NCI-H524 treated with DMSO at 0.1 percent for 48 hours (cell line): ENCODE data around the gene ZMIZ1.

Experiments used
- DNase-seq: peaks from one replicate; lab custom pipeline; 2025; lab: John Stamatoyannopoulos, UW

ZMIZ1 gene

DNA sequence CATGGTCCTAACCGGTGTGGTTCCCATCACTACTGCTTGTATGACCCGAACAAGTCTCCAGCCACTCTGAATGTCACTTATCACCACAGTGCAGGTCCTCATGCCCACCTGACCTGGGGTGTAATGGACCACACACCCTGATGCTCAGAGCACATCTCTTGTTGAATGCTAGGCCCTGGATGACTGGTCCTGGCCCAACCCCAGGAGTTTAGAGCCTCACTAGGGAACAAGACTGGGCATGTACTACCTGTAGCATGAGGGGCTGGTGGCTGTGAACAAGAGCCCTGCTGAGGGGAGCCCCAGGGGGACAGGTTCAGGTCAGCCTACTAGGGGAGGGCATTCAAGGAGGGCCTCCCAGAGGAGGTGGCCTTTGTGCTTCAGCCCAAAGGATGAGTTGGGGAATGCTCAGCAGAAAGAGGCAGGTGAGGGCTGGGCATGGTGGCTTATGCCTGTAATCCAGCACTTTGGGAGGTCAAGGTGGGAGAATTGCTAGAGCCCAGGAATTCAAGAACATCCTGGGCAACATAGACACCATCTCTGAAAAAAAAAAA, 31.2 kb downstream of the ZMIZ1 start:
- no peak for DNase-seq

DNA sequence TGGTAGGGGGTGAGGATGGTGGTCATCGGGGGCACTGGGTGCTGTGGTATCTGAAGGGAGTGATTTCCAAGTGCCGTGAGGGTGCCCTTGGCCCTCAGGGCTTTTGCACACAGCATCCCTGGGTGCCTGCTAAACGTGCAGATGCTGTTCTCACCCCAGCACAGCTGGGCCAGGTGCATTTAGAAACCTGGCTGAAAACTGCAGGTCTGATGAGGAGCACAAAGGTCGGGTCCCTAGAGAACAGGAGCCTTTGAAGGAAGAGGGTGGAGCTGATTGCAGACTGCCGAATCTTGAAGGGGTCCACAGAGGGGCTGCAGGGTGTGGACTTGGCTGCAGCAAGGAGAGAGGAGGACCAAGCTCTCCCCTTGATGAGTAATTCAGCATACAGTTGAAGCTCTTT, 32.0 kb downstream of the ZMIZ1 start:
- no peak for DNase-seq

DNA sequence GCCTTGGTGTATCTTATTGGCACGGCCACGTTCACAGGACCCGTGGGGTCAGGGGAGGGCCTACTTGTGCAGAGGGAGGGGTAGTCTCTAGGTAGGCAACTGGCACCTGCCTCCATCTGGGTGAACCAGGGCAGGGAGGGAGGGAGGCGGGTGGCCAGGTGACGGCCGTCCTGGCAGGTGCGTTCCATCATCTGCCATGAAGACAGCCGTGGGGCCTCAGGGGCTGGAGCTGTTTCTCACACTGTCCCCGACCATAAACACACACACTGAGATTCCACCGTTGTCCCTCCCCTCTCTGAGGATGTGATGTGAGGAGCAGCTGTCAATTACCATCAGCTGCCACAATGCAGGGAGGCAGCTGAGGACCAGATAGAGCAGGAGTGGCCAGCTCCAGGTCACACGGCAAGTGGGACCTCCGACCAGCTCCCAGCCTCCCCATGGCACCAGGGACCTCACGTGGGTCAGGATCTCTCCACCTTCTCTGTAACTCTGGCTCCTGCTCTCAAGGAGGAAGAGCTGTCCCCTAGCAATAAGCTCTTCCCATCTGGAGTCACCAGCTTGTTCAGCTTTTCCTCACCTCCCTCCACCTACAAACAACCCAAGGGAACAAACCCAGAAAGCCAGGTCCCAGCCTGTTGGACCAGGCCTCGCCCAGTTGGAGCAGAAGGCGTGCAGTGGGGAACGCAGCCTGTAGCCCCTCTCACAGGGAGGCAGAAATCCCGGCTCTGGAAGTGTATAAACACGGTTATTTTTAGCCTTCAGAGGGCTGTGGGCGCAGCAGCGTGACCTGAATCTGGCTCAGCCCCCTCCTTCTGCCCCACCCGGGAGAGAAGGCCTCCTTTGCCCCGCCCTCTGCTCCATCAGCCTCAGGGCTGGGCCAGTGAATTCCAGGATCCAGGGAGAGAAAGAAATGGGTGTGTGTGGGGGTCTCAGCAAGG, 33.1 kb downstream of the ZMIZ1 start:
- peak; percentile 45 for DNase-seq

DNA sequence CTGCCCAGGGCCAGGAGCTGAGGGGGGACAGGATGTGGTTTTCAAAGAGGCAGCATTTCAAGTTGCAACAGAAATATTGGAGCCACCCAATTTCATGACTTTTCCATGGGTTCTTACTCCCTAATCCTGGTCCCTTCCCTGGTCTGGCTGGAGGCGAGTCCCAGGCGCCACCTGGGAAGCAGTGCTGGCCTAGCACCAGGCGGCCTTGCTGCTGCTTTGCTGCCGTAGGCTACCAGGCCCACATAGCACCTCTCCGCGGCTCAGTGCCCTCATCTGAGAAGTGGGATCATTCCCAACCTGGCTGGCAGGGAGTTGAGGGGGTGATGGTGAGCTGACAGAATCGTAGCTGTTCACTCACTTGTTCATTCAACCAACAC, 33.7 kb downstream of the ZMIZ1 start:
- DNase-seq: no peak

DNA sequence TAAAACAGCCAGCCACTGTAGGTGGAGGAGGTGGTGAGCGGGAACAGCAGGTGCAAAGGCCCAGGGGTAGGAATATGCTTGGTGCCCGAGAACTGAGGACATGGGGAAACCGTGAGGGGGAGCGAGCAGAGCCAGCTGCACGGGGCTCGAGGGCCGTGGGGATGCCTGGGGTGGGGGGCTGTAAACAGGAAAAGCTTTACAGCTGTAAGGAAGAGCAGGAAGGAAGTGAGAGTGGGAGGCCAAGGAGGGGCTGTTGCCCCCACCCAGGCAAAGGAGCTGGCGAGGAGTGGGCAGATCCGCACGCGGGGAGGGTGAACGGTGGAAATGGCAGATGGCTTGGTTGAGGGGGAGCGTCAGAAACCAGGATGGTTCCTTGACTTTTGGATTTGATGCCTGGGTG, 34.4 kb downstream of the ZMIZ1 start:
- DNase-seq: no peak

DNA sequence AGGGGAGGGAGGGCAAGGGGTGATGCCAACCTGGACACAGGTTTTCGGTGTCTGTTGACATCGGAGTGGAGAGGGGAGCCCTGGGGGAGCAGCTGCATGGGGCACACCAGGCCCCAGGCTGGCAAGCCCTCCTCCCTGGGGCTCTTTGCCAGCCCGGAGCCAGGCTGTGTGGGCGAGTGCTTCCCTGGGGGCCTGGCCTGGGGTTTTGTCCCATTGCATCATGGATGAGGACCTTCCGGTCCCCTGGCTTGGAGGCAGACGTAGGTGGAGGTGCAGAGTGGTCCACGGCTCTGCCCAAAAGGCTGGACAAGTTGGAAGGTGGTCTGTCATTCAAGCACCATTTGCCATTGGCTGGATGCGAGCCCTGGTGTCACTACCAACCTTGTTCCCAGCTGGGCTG, 34.8 kb downstream of the ZMIZ1 start:
- DNase-seq: no peak

DNA sequence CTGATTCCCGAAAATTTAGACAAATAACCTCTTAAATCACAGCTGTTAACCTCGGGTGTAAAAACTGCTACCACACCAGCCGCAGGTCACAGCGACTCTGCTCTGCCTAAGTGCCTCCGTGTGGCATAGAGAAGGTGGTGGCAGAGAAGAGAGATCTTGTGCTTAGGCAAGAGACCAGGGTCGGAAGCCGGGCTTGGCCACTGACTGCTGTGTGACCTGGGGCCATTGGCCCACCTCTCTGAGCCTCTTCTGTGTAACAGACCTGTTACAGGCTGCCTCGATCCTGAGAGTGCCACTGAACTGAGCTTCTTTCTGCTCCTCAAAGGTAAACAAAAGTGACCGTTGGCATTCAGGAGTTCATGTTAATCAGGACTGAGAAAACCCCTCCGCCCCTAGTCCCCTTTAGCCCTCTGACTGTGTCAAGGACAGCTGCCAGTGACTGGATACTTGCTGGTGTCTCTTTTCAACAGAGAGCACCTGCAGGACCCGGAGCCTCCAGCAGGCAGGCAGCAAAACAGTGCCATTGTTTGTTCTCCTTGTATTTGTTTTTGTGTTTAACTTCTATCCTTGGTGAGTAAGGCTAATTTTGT, 36.5 kb downstream of the ZMIZ1 start:
- no peak for DNase-seq

DNA sequence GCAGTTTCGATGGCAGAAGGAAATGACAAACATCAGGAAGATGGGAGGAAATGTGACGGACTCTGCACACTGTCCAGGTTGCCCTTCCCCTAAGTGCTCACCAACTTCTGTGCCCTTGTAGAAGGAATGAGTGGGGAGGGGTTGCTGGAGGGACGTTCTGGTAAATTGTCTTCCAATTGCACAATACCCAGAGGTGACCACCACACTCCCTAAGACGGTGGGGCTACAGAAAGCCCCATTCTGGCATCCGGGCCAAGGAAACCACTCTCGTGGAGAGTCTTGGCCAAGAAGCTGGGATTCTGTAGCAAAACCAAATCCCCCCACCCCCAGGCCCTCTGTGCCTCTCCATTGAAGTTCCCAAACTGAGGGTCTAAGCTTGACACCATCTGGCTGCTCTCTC, 37.1 kb downstream of the ZMIZ1 start:
- DNase-seq: no peak

DNA sequence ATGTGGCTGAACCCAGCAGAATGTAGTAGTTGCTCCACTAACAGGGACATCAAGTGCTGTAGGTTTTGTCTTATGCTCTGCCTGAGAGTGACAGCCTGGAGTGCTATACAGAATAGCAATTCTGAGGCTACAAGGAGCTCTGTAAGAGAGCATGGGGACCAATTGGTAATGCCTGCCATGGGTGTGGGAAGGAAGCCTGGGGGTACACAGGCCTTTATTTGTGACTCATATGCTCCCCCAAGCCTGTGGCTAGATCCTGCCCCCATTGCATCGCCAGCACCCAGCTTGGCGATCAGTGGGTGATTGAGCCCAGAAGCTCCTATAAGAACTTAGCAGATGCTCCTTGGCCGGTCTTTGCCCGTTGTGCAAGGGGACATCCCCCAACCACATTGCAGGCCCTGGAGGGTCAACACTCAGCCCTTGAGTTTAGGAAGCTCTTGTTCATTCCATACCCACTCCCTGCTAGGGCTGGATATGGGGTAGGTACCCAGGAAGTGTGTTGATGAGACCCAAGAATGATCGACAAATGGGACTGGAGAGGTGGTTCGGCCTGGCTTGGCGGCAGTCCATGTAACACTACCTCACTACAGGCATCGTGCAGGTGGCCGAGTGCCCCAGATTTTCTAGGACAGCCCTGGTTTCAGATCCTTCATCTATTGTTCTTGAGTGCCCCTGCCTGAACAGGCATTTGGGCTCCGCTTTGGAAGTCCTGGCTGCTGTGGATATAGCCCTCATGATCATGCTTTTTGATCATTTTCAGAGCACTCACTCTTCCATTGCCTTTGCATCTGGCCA, 37.7 kb downstream of the ZMIZ1 start:
- DNase-seq: no peak

DNA sequence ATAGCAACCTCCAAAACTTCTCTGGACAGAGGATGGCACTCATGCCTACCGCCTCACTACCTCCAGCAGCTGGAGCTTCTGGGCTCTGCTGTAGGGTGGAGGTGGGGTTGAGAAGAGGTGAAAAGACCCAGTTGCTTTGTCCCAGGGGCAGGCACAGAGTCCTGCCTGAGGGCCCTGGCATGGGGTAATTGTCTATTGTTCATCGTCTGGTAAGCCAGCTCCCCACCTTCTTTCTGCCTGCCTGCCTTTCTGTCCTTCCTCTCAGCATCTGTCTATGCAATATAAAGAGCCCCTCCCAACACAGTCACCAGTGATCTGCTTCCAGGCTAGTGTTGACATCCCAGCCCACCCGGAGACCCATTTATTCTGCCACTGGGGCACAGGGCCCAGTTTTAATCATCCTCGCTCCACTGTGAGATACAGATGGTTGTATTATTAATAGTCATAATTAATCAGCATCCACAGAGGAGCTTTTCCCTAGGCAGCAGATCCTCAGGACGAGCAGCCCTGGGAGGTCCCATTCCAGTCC, 39.0 kb downstream of the ZMIZ1 start:
- no peak for DNase-seq

DNA sequence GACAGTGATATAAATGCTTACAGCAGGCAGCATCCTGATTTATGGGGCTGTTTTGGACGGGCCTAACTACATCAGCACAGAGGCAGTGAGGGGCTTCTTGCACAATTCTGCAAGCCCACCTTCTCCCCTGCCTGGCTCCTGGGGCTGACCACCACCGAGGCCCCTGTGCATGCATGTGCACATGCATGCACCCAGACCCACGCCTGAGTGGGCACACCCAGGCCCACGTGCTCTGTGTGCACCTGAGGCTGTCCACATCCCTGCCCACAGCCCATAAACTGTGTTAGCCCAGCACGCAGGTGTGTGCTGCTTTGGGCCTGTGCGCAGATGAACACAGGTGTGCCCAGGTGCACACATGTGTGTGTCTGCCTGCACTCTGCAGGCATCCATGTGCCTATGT, 40.0 kb downstream of the ZMIZ1 start:
- no peak for DNase-seq

DNA sequence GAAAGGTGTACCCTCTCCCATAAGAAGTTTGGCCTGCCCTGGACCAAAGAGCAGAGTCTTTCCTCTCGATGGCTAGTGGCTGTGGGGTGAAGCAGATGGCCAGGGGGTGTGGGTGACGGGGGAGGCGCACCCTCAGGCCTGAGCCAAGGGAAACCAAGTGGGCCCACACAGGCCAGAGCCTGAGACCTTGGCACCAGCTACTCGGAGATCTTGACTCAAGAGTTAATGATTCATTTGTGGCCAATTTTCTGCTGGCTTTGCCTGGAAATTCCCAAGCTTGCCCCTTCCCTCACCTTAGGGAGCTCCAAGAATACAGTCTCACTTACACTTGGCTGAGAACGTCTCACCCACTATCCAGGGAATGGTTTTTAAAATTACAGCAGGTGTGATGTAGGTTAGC, 42.7 kb downstream of the ZMIZ1 start:
- DNase-seq: no peak

DNA sequence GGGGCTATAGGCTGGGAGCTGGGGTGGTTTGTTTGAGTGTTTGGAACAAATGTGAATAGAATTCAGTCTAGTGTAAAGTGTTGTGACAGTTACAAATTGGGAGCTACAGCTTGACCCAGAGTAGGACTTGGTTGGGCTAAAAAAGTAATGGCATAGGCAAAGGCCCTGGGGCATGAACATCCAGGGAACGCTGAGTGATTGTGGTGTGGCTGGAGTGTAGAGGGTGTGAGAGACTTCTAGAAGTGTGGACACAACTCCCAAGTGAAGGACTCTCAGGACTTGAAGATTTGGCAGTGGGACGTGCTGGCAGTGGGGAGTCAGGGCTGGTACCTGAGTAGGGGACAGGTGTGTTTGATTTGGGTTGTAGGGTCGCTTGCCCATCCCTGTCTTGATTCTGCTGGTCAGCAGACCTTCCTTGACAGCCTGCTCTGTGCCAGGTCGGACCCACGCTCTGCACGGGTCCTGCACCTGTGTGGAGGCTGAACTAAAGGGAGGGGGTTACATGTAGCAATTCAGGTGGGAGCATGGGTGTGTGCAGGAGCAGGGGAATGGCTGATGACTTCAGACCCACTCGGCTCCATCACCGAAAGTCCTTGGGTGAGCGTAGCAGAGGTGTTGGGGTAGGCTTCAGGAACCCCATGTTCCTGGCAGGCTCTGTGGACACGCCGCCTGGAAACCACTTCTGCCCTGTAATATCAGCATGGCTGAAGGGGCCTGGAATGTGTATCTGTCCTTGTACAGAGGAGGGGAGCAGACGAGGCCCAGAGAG, 43.3 kb downstream of the ZMIZ1 start:
- DNase-seq: no peak

DNA sequence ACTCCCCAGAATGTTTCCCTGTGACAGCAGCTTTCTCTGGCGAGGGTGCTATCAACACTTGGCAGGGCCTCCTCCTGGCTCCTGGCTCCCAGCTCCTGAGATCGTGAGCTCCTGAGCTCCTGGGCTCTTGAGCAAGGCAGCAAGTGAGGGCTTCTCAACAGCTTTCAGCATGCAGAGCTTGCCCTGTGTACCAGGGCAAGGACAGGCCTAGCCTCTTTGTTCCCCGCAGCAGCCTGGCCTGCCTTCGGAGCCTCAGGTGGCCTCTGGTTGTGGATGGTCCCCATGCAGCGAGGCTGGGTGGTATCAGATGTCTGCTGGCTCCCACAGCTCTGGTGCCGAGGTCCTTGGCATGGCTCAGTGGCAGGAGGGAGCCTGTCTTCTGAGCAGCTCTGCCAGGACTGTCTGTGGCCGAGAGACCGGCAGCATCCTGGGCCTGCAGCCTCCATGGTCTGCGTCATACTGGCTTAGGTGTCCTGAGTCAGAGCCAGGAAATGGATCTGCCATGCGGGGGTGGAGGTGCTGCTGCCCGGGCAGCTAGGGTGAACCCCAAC, 44.2 kb downstream of the ZMIZ1 start:
- DNase-seq: no peak

DNA sequence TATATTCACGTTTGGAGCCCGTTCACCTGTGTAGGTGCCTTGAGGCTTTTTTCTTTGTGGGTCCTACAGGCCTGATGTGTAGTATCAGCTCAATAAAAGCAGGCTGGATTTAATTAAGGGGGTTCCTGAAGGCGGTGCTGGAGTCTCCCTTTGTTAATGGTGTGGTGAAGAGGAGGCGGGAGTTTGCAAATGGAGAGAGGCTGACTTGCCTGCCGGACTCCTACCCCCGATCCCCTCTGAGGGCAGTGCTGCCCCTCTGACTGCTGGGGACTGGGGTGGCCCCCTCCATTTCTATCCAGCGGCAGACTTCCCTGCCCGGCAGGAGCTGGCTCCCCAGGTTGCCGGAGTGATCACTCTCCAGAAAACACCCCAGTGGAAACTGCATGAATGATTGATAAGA, 45.1 kb downstream of the ZMIZ1 start:
- no peak for DNase-seq

DNA sequence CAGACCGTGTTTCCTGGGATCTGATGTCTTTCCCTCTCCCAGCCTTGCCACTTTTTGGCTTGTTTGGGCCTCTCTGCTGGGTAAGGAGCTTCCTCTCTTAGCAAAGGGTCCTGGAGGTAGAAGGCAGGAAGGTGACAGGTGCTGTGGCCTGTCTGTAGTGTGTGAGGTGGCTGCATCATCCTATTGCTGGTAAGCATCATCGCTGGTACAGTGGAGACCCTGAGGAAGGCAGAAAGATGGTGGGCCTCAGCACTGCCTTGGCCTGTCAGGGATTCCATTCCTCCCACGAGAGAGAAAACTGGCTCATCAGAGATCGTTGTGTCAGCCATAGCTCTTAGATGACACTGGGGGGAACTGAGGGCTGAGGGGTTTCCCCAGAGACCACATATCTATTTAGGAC, 46.5 kb downstream of the ZMIZ1 start:
- DNase-seq: no peak

DNA sequence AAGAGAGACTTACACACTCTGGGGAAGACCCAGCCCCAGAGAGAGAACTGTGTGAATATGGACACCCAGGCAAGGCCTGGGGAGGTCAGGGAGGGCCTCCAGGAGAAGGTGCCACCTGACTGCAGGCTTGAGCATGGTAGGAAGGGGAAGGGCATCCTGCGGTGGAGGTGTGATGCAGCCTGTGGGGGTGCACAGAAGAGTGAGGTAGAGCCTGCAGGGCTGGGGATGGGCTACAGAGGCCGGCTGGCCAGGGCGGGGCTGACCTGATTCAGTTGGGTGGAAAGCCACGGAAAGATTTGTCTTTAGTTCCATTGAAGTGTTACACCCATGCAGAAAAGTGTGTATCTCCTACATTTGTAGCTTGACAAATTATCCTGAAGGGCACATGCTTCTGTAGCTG, 47.6 kb downstream of the ZMIZ1 start:
- DNase-seq: no peak

DNA sequence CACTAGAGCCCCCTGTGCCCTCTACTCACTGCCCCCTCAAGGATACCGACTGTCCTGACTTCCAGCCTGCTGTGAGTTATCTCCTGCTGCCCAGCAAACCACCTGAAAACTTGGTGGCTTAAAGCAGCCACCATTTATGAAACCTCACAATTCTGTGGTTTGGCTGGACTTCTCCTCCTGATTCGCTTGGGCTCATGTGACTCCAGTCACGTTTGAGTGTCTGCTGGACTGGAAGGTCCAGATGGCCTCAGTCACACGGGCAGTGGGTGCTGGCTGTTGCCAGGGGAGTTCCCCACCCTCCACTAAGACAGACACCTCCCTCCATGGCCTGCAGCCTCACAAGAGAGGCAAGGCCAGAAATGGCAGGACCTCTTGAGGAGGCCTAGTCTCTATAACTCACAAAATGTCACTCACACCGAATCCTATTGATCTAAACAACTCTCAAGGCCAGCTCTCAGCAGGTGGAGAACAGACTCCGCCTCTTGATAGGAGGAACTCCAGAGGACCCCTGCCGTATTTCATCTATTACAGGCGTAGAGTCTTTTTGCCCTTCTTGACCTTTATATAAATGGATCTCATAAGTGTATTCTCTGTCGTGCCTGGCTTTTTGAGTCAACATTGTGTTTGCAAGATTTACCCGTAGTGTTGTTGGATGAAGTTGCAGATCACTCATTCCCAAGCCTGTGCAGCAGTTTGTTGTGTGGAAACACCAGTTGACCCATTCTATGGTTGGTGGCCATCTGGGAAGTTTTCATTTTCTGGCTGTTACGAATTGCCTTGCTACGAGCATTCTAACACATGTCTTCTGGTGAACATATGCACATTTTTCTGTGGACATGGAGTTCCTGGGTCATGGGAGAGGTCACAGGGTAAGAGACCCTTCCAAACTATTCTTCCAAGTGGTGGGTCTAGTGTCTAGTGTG, 48.3 kb downstream of the ZMIZ1 start:
- DNase-seq: no peak

DNA sequence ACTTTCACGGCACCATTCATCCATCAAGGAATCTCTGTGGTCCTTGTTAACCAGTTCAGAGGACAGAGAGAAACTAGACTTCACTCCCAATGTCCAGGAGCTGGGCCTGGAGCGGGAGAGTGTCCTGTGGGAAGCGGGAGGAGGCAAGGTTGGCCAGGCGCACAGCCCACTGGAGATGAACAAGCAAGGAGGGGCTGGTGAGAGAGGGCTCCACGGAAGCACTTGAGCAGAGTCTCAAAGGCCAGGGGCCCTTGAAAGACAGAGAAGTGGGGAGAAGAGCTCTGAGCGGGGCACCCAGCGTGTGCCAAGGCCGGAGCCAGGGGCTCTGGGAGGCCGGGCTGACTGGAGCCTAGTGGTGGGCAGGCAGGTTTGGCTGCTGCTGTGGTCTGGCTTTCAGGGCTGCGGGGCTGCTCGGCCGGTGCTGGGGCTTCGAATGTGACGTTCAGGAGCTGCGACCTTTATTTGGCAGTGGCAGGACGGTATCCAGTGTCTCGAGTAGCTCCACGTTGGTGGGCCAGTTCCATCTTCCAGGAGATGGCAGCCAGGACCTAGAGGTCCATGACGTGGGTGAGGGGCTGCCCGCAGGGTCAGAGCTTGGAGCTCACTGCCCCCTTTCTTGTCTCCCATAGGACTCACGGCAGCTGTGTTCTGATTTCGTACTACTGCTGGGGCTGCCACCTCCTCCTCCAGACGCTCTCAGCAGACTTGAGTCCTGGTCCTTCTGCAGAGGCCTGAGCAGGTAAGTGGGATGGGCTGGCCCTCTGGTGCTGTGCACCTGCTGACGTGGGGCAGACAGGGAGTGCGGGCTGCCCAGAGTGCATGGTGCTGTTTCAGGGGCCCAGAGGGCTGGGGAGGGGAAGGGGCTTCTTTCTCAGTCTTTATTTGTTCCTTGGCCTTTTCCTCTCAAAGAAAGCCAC, 49.8 kb downstream of the ZMIZ1 start:
- DNase-seq: no peak
